Ammon's horn (tissue), 1 donor: Measurements from ENCODE around the gene HOXB3.

Experiments
- DNase-seq: peaks from one replicate; pipeline ENCODE4 v3.0.0-alpha.2; 2016; ENCODE audit warnings: low spot score

Gene HOXB3

GRCh38 chr17:48569674-48570324, 20.2 kb downstream of the HOXB3 start:
- DNase-seq: no peak

GRCh38 chr17:48569240-48569582, 20.8 kb downstream of the HOXB3 start:
- no peak for DNase-seq

- no peak for DNase-seq
These were observed 21.4 kb downstream of the HOXB3 start for GRCh38 chr17:48568499-48569239.

GRCh38 chr17:48567646-48568354, 22.2 kb downstream of the HOXB3 start:
- no peak for DNase-seq

- DNase-seq: no peak
These were observed 22.8 kb downstream of the HOXB3 start for GRCh38 chr17:48567209-48567608.

GRCh38 chr17:48566717-48567116, 23.3 kb downstream of the HOXB3 start:
- no peak for DNase-seq

- no peak for DNase-seq
These were observed 23.9 kb downstream of the HOXB3 start for GRCh38 chr17:48565925-48566710.

- no peak for DNase-seq
These were observed 25.0 kb downstream of the HOXB3 start for GRCh38 chr17:48565022-48565554.

GRCh38 chr17:48564188-48565021, 25.6 kb downstream of the HOXB3 start:
- DNase-seq: no peak

GRCh38 chr17:48563867-48564187, 26.2 kb downstream of the HOXB3 start:
- DNase-seq: no peak

- DNase-seq: no peak
These were observed 26.6 kb downstream of the HOXB3 start for GRCh38 chr17:48563385-48563838.

GRCh38 chr17:48562934-48563333, 27.1 kb downstream of the HOXB3 start:
- DNase-seq: no peak

GRCh38 chr17:48561884-48562810, 27.9 kb downstream of the HOXB3 start:
- DNase-seq: no peak

GRCh38 chr17:48559840-48560817, 29.9 kb downstream of the HOXB3 start:
- no peak for DNase-seq

GRCh38 chr17:48559122-48559839, 30.8 kb downstream of the HOXB3 start:
- DNase-seq: no peak

GRCh38 chr17:48558831-48559121, 31.3 kb downstream of the HOXB3 start:
- DNase-seq: no peak

GRCh38 chr17:48558057-48558830, 31.8 kb downstream of the HOXB3 start:
- no peak for DNase-seq
